ENCODE results near the gene TSR3. TPM values are rescaled to one million over a fixed set of nuclear protein-coding genes. Genes with fewer than 3 reads are reported as not detected.
"Not testable (repeated sequence)": the region's sequence is repeated elsewhere in the genome, so short reads cannot be mapped to it uniquely, and the experiment has no call there.

TSR3 gene
- total RNA-seq, 1 donor from 2014 or later, result 38.2 TPM

- no peak for DNase-seq (ENCODE audit: low spot score)
These were observed 14.2 kb downstream of the TSR3 start for GRCh38 chr16:1337486-1337885.

- no peak for DNase-seq (ENCODE audit: low spot score)
These were observed 15.1 kb downstream of the TSR3 start for GRCh38 chr16:1336619-1337018.

GRCh38 chr16:1335996-1336395 lies 15.7 kb downstream of the TSR3 start:
- no peak for DNase-seq (ENCODE audit: low spot score)

- no peak for DNase-seq (ENCODE audit: low spot score)
These were observed 16.3 kb downstream of the TSR3 start for GRCh38 chr16:1335211-1335971.

GRCh38 chr16:1334739-1335138 lies 16.9 kb downstream of the TSR3 start:
- no peak for DNase-seq (ENCODE audit: low spot score)

GRCh38 chr16:1333854-1334700 lies 17.6 kb downstream of the TSR3 start:
- DNase-seq (ENCODE audit: low spot score), result no peak

- DNase-seq (ENCODE audit: low spot score), result no peak
These were observed 18.4 kb downstream of the TSR3 start, which contains the start of gene BAIAP3 for GRCh38 chr16:1333149-1333812. TSS of gene BAIAP3 (plus strand) at chr16:1333645. CDS start at chr16:1338550, 4,905 bp downstream.

- DNase-seq (ENCODE audit: low spot score), result no peak
These were observed 19.0 kb downstream of the TSR3 start for GRCh38 chr16:1332618-1333148.

- peak; percentile 77 for DNase-seq (ENCODE audit: low spot score)
These were observed 19.7 kb downstream of the TSR3 start for GRCh38 chr16:1331712-1332617.

GRCh38 chr16:1330931-1331711 lies 20.6 kb downstream of the TSR3 start:
- DNase-seq (ENCODE audit: low spot score), result no peak

GRCh38 chr16:1330260-1330914 lies 21.3 kb downstream of the TSR3 start:
- no peak for DNase-seq (ENCODE audit: low spot score)

- DNase-seq (ENCODE audit: low spot score), result not testable (repeated sequence)
These were observed 22.7 kb downstream of the TSR3 start for GRCh38 chr16:1328961-1329360.

GRCh38 chr16:1328136-1328535 lies 23.5 kb downstream of the TSR3 start:
- not testable (repeated sequence) for DNase-seq (ENCODE audit: low spot score)

GRCh38 chr16:1327619-1327947 lies 24.1 kb downstream of the TSR3 start:
- no peak for DNase-seq (ENCODE audit: low spot score)

- no peak for DNase-seq (ENCODE audit: low spot score)
These were observed 24.6 kb downstream of the TSR3 start for GRCh38 chr16:1326946-1327618.

- DNase-seq (ENCODE audit: low spot score), result no peak
These were observed 25.3 kb downstream of the TSR3 start for GRCh38 chr16:1326391-1326790.

GRCh38 chr16:1325673-1326371 lies 25.9 kb downstream of the TSR3 start:
- DNase-seq (ENCODE audit: low spot score), result no peak

GRCh38 chr16:1325261-1325660 lies 26.4 kb downstream of the TSR3 start:
- DNase-seq (ENCODE audit: low spot score), result no peak

All from ureter (tissue), 1 donor.